ENCODE measurements around the gene ACAP3.

The ACAP3 gene

GRCh38 chr1:1302006-1302430 is 5.7 kb downstream of the ACAP3 start:
- in situ Hi-C loops (cut with MboI; ENCODE audit: low sequenced_read_pairs): no loop called here

GRCh38 chr1:1300352-1300739 is 7.4 kb downstream of the ACAP3 start:
- in situ Hi-C loops (cut with MboI; ENCODE audit: low sequenced_read_pairs): no loop called here

- in situ Hi-C loops (cut with MboI; ENCODE audit: low sequenced_read_pairs): no loop called here
Observed at GRCh38 chr1:1299686-1300351, 7.9 kb downstream of the ACAP3 start.

GRCh38 chr1:1298861-1299685 is 8.7 kb downstream of the ACAP3 start:
- in situ Hi-C loops (cut with MboI; ENCODE audit: low sequenced_read_pairs): no loop called here

- in situ Hi-C loops (cut with MboI; ENCODE audit: low sequenced_read_pairs): no loop called here
Observed at GRCh38 chr1:1297802-1298424, 9.8 kb downstream of the ACAP3 start.

- in situ Hi-C loops (cut with MboI; ENCODE audit: low sequenced_read_pairs): no loop called here
Observed at GRCh38 chr1:1296070-1297061, 11.4 kb downstream of the ACAP3 start.

GRCh38 chr1:1295154-1295923 is 12.4 kb downstream of the ACAP3 start:
- in situ Hi-C loops (cut with MboI; ENCODE audit: low sequenced_read_pairs): no loop called here

GRCh38 chr1:1294250-1294890 is 13.4 kb downstream of the ACAP3 start:
- in situ Hi-C loops (cut with MboI; ENCODE audit: low sequenced_read_pairs): no loop called here

- in situ Hi-C loops (cut with MboI; ENCODE audit: low sequenced_read_pairs): no loop called here
Observed at GRCh38 chr1:1293263-1294249, 14.2 kb downstream of the ACAP3 start.

- in situ Hi-C loops (cut with MboI; ENCODE audit: low sequenced_read_pairs): no loop called here
Observed at GRCh38 chr1:1292851-1293250, 14.9 kb downstream of the ACAP3 start.

GRCh38 chr1:1292442-1292779 is 15.3 kb downstream of the ACAP3 start:
- in situ Hi-C loops (cut with MboI; ENCODE audit: low sequenced_read_pairs): no loop called here

GRCh38 chr1:1291548-1292441 is 15.9 kb downstream of the ACAP3 start:
- in situ Hi-C loops (cut with MboI; ENCODE audit: low sequenced_read_pairs): no loop called here

- in situ Hi-C loops (cut with MboI; ENCODE audit: low sequenced_read_pairs): no loop called here
Observed at GRCh38 chr1:1291023-1291528, 16.7 kb downstream of the ACAP3 start.

- in situ Hi-C loops (cut with MboI; ENCODE audit: low sequenced_read_pairs): no loop called here
Observed at GRCh38 chr1:1290238-1290731, 17.4 kb downstream of the ACAP3 start.

- in situ Hi-C loops (cut with MboI; ENCODE audit: low sequenced_read_pairs): no loop called here
Observed at GRCh38 chr1:1287288-1288110, 20.2 kb downstream of the ACAP3 start.

Measured in HL-60/S4 treated with retinoic acid at 250 ng/mL for 4 days and 3 days (cell line).